Brain microvascular endothelial cell (primary cell): Measurements from ENCODE around the gene SCG5.

Experiments
- DNase-seq: peaks from one replicate; pipeline ENCODE4 v3.0.0-alpha.2; 2020
- H3K27ac ChIP-seq: fragments of 250-450 bp; sonication (Bioruptor Pico); 2 replicates; pipeline ENCODE4 v1.5.1; 2020; ENCODE audit warnings: mild to moderate bottlenecking, moderate library complexity
- H3K27me3 ChIP-seq: fragments of 250-450 bp; sonication (Bioruptor Pico); replicated peaks from 2 replicates; pipeline ENCODE4 v1.5.1; 2020; ENCODE audit warnings: mild to moderate bottlenecking
- H3K36me3 ChIP-seq: fragments of 250-450 bp; sonication (Bioruptor Pico); replicated peaks from 2 replicates; pipeline ENCODE4 v1.5.1; 2020; ENCODE audit warnings: mild to moderate bottlenecking
- H3K4me3 ChIP-seq: 2 replicates; pipeline ENCODE4 v1.5.1; 2011; ENCODE audit warnings: low read depth, mild to moderate bottlenecking, control low read depth, low read length, moderate library complexity
- in situ Hi-C: cut with HindIII; loops from 2 replicates; pipeline ENCODE4 v1.10.0; 2017; ENCODE audit warnings: low sequenced_read_pairs, low pct_ligation_motif_present
- TF ChIP-seq, protein P1 (sequence below): IDR thresholded peaks from 2 replicates; pipeline ENCODE4 v1.5.1; 2011; ENCODE audit warnings: low read depth, mild to moderate bottlenecking, moderate library complexity, low read length, control low read depth, inconsistent platforms; ENCODE audit errors: missing control alignments

Gene SCG5

GRCh38 chr15:32690941-32691688 is 49.6 kb downstream of the SCG5 start:
- Histone ChIP-seq H3K4me3 (no peak overlapping the region), H3K36me3 (no peaks in the 10 kb centered on the region), H3K27ac (no peak overlapping the region), H3K27me3 (no peaks in the 10 kb centered on the region)
- in situ Hi-C loops, result no loop called here
- no peak for DNase-seq
- TF ChIP-seq, protein P1, sequence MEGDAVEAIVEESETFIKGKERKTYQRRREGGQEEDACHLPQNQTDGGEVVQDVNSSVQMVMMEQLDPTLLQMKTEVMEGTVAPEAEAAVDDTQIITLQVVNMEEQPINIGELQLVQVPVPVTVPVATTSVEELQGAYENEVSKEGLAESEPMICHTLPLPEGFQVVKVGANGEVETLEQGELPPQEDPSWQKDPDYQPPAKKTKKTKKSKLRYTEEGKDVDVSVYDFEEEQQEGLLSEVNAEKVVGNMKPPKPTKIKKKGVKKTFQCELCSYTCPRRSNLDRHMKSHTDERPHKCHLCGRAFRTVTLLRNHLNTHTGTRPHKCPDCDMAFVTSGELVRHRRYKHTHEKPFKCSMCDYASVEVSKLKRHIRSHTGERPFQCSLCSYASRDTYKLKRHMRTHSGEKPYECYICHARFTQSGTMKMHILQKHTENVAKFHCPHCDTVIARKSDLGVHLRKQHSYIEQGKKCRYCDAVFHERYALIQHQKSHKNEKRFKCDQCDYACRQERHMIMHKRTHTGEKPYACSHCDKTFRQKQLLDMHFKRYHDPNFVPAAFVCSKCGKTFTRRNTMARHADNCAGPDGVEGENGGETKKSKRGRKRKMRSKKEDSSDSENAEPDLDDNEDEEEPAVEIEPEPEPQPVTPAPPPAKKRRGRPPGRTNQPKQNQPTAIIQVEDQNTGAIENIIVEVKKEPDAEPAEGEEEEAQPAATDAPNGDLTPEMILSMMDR, result no peak

- H3K36me3 ChIP-seq, result no peaks in the 10 kb centered on the region
- H3K27ac ChIP-seq, result no peak overlapping the region
- in situ Hi-C loops, result no loop called here
Observed at GRCh38 chr15:32691689-32692038, 50.2 kb downstream of the SCG5 start.

GRCh38 chr15:32692286-32692685 is 50.8 kb downstream of the SCG5 start:
- H3K4me3 ChIP-seq, result no peak overlapping the region
- no peaks in the 10 kb centered on the region for H3K27me3 ChIP-seq
- TF ChIP-seq, protein P1, result no peak
- DNase-seq, result no peak
- no peak overlapping the region for H3K27ac ChIP-seq
- in situ Hi-C loops, result no loop called here
- no peaks in the 10 kb centered on the region for H3K36me3 ChIP-seq

More at GRCh38 chr15:32691689-32692038, 50.2 kb downstream of the SCG5 start:
- Histone ChIP-seq H3K27me3 (no peaks in the 10 kb centered on the region), H3K4me3 (no peak overlapping the region)
- no peak for DNase-seq
- TF ChIP-seq, protein P1, result no peak

GRCh38 chr15:32694222-32694983 is 52.9 kb downstream of the SCG5 start:
- no peak overlapping the region for H3K27ac ChIP-seq

DNA sequence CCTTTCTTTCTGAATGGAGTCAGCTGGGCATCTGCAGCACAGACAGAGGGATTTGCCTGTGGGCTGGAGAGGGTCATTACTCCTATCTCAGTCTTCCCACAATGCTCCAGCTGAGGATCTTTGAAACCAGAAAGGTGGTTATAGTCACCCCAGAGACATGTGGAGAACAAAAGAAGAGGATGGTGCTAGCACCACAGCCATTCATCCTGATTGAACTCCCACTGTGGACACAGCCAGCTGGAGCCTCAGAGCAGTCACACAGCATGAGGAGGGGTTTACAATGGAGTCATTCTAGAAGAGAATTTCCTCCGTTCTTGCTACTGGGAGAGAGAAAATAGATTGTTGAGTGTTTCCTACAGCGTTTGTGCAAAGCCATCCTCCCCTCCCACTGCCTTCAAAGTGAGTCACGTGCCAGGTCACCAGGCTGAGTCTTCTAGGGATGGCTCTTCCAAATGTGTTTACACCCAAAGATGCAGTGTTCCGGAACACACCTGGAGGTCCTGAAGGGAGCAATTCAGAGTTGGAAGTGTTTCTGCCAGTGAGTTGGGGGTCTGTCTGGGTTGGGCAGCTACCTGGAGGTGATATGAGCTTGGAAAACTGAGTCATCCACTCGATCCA is 57.4 kb downstream of the SCG5 start:
- Histone ChIP-seq H3K27ac (no peak overlapping the region), H3K36me3 (no peaks in the 10 kb centered on the region), H3K27me3 (no peaks in the 10 kb centered on the region), H3K4me3 (no peak overlapping the region)
- TF ChIP-seq, protein P1, result no peak
- no peak for DNase-seq
- in situ Hi-C loops, result no loop called here

More at GRCh38 chr15:32694222-32694983, 52.9 kb downstream of the SCG5 start:
- no peaks in the 10 kb centered on the region for H3K27me3 ChIP-seq
- no peaks in the 10 kb centered on the region for H3K36me3 ChIP-seq
- DNase-seq, result no peak
- in situ Hi-C loops, result no loop called here
- H3K4me3 ChIP-seq, result no peak overlapping the region
- TF ChIP-seq, protein P1, result no peak
